LNCAP (cell line): ENCODE measurements around the gene PCDHGA5.

Experiments used
- TF ChIP-seq, protein P1 (sequence below): fragments of 450-650 bp; IDR thresholded peaks from 2 replicates; pipeline ENCODE4 v1.5.1; 2017; ENCODE audit warnings: mild to moderate bottlenecking

Gene PCDHGA5

DNA sequence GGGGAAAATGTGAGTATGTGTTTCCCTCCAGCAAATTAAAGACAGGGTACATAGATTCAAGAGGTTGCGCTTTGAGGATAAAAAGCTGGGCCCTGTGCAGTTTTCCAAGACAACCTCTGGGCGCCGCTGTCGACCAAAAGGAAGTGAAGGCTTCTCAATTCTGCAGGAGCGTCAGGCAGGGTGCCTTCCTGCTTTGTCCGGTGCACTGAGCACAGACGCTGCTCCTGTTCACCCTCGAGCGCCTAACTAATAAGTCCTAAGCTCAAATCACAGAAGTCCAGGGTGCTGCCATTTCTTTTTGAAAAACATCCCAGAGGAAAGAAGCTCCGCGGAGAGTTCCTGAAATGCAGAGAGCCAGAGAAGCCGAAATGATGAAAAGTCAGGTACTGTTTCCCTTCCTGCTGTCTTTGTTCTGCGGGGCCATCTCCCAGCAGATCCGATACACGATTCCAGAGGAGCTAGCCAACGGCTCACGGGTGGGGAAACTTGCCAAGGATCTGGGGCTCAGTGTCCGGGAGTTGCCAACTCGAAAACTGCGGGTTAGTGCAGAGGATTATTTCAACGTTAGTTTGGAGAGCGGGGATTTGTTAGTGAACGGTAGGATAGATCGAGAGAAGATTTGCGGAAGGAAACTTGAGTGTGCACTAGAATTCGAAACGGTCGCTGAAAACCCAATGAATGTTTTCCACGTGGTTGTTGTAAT, 13.9 kb upstream of the PCDHGA5 start, which contains the start of gene PCDHGB1:
Gene PCDHGB1, plus strand, starts transcription at position 183 of the 703 bp plus-strand sequence. Its CDS starts 162 bp downstream, at position 345.
- TF ChIP-seq, protein P1, sequence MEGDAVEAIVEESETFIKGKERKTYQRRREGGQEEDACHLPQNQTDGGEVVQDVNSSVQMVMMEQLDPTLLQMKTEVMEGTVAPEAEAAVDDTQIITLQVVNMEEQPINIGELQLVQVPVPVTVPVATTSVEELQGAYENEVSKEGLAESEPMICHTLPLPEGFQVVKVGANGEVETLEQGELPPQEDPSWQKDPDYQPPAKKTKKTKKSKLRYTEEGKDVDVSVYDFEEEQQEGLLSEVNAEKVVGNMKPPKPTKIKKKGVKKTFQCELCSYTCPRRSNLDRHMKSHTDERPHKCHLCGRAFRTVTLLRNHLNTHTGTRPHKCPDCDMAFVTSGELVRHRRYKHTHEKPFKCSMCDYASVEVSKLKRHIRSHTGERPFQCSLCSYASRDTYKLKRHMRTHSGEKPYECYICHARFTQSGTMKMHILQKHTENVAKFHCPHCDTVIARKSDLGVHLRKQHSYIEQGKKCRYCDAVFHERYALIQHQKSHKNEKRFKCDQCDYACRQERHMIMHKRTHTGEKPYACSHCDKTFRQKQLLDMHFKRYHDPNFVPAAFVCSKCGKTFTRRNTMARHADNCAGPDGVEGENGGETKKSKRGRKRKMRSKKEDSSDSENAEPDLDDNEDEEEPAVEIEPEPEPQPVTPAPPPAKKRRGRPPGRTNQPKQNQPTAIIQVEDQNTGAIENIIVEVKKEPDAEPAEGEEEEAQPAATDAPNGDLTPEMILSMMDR = peak; percentile 88

DNA sequence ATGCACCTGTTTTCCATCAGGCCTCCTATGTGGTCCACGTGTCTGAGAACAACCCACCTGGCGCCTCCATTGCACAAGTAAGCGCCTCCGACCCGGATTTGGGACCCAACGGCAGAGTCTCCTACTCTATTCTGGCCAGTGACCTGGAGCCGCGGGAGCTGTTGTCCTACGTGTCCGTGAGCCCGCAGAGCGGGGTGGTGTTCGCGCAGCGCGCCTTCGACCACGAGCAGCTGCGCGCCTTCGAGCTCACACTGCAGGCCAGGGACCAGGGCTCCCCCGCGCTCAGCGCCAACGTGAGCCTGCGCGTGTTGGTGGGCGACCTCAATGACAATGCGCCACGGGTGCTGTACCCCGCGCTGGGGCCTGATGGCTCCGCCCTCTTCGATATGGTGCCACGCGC, 12.4 kb upstream of the PCDHGA5 start:
- TF ChIP-seq, protein P1 = no peak

DNA sequence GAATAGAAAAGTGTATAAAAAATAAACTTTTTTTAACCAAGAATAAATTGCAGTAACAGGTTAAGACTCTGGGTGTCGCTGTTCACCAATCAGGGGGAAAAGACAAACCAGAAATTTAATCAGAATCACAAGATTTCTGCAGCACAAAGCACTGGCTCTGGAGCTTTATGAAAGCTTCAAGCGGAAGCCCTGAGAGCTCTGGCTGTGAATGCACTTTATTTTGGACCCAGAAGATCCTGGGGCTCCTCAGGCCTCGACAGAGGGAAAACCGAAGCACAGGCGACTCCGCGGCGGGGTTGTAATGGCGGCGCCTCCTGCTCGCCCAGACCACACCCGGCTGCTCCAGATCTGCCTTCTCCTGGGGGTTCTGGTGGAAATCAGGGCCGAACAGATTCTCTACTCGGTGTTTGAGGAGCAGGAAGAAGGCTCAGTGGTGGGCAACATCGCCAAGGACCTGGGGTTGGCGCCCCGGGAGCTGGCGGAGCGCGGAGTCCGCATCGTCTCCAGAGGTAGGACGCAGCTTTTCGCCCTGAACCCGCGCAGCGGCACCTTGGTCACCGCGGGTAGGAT, 9.0 kb upstream of the PCDHGA5 start, which contains the start of gene PCDHGA4:
Gene PCDHGA4, plus strand, starts transcription at position 122 of the 570 bp plus-strand sequence. Its CDS starts 87 bp downstream, at position 209.
- TF ChIP-seq, protein P1 = no peak; the same call in 1 of the 2 replicates

DNA sequence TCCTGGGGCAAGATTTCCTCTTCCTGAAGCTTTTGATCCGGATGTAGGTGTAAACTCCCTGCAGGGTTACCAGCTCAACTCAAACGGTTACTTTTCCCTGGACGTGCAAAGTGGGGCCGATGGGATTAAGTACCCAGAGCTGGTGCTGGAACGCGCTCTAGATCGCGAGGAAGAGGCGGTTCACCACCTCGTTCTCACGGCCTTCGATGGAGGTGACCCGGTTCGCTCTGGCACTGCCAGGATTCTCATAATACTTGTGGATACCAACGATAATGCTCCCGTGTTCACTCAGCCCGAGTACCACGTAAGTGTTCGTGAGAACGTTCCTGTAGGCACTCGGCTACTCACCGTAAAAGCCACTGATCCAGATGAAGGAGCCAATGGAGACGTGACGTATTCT, 8.3 kb upstream of the PCDHGA5 start:
- TF ChIP-seq, protein P1 = no peak

DNA sequence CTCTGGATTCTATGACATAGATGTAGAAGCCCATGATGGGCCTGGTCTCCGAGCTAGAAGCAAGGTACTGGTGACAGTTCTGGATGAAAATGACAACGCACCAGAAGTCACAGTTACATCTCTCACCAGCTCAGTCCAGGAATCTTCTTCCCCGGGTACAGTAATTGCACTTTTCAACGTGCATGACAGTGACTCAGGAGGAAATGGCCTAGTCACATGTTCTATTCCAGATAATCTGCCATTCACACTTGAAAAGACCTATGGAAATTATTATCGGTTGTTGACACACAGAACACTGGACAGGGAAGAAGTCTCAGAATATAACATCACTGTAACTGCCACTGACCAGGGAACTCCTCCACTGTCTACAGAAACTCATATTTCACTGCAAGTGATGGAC, 7.8 kb upstream of the PCDHGA5 start:
- TF ChIP-seq, protein P1 = no peak

DNA sequence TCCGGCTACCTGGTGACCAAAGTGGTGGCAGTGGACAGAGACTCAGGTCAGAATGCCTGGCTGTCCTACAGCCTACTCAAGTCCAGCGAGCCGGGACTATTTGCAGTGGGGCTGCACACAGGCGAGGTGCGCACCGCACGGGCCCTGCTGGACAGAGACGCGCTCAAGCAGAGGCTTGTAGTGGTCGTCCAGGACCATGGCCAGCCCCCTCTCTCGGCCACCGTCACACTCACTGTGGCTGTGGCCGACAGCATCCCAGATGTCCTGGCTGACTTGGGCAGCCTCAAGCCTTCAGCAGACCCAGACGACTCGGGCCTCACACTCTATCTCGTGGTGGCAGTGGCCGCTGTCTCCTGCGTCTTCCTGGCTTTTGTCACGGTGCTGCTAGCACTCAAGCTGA, 7.0 kb upstream of the PCDHGA5 start:
- TF ChIP-seq, protein P1 = no peak

DNA sequence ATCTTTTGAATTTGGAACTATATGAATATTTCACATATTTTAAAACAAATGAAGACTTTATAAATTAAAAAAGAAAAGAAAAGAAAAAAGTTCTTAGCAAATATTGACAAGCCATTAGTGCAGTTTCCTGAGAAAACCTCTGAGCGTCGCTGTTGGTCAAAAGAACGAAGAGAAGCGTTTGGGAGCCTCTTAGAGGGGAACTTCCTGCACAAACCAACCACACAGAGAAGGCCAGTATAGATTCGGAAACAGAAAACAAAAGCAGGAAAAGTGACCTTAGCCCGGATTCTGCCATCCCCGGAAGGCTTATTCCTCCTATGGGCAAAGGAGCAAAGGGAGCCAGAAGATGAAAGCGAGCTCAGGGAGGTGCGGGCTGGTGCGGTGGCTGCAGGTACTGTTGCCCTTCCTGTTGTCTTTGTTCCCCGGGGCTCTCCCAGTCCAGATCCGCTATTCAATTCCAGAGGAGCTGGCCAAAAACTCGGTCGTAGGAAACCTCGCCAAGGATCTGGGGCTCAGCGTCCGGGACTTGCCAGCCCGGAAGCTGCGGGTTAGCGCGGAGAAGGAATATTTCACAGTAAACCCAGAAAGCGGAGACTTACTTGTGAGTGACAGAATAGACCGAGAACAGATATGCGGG, 4.1 kb upstream of the PCDHGA5 start, which contains the start of gene PCDHGB2:
Gene PCDHGB2, plus strand, starts transcription at position 205 of the 637 bp plus-strand sequence. Its CDS starts 142 bp downstream, at position 347.
- TF ChIP-seq, protein P1 = peak; percentile 14; the same call in 1 of the 2 replicates
